Measurements from ENCODE around the gene PDK2.

PDK2 gene

DNA sequence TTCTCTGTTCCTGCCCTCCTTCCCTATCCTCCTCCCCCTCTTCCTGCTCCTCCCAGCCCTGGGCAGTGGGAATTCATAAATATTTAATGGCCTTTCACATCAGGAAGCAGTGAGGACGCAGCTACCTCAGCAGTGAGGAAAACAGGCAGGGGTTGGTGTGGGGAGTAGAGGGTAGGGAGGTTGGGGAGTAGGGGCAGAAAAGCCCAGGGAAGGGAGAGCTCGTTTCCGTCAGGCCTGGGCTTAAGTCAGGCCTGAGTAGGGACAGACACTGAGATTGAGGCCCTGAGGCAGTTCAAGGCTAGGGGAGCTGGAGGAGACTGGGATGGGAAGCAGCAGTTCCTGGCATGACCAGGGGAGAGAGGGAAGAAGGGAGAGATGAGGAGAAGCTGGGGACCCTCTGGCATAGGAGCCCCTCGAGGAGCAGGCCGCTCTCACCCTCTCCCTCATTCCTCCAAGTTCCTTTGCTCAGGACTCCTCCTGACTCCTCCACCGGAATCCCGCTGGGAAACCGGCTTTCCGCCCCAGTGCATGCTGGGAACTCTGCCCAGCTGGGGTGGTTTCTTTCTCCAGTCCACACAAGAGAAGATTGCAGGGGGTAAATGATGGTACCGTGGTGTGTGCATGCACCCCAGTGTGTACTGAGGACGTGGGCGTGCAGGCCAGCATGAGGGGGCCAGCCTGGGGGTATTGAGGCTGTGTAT, 28.6 kb downstream of the PDK2 start:
- H3K9me3 ChIP-seq (ENCODE audit: insufficient read depth, low read length, severe bottlenecking), result no peaks in the 10 kb centered on the region
- no peak overlapping the region for H3K4me2 ChIP-seq (ENCODE audit: insufficient read depth, low read length)
- no peak overlapping the region for H3K4me3 ChIP-seq (ENCODE audit: low read depth in 1 of 2, low read length in 2 of 2)
- no peaks in the 10 kb centered on the region for H3K79me2 ChIP-seq (ENCODE audit: insufficient read depth, low read length)
- no peaks in the 10 kb centered on the region for H3K4me1 ChIP-seq (ENCODE audit: insufficient read depth, low read length)
- no peaks in the 10 kb centered on the region for H3K36me3 ChIP-seq (ENCODE audit: insufficient read depth, low read length)
- TF ChIP-seq CTCF (IDR thresholded peaks at IDR 0.05; ENCODE audit: borderline replicate concordance, extremely low read depth, low read length, poor library complexity, severe bottlenecking) (no peak), EZH2 (IDR thresholded peaks at IDR 0.05; ENCODE audit: borderline replicate concordance, low read depth, low read length, severe bottlenecking) (no peak)
- 0 out of 2 replicates have a peak, but pooled peaks cover 2% of the 10 kb centered on the region for H4K20me1 ChIP-seq (ENCODE audit: insufficient read depth, low read length)
- ATAC-seq (ENCODE audit: insufficient read depth, low read depth) (no peak), DNase-seq (no peak)
- H2AFZ ChIP-seq (ENCODE audit: low read depth, low read length), result no peak overlapping the region
- H3K27ac ChIP-seq (ENCODE audit: low read length), result no peak overlapping the region
- peaks cover 43% of the 10 kb centered on the region for H3K27me3 ChIP-seq (ENCODE audit: insufficient read depth, low read length, poor library complexity)
- no peak overlapping the region for H3K9ac ChIP-seq (ENCODE audit: low read depth, low read length)

- Histone ChIP-seq H3K4me3 (ENCODE audit: low read depth in 1 of 2, low read length in 2 of 2) (no peak overlapping the region), H3K9ac (ENCODE audit: low read depth, low read length) (no peak overlapping the region), H3K79me2 (ENCODE audit: insufficient read depth, low read length) (no peaks in the 10 kb centered on the region), H3K36me3 (ENCODE audit: insufficient read depth, low read length) (no peaks in the 10 kb centered on the region), H3K4me2 (ENCODE audit: insufficient read depth, low read length) (no peak overlapping the region), H3K4me1 (ENCODE audit: insufficient read depth, low read length) (no peaks in the 10 kb centered on the region), H3K27ac (ENCODE audit: low read length) (no peak overlapping the region), H3K27me3 (ENCODE audit: insufficient read depth, low read length, poor library complexity) (peaks cover 32% of the 10 kb centered on the region), H2AFZ (ENCODE audit: low read depth, low read length) (no peak overlapping the region), H3K9me3 (ENCODE audit: insufficient read depth, low read length, severe bottlenecking) (no peaks in the 10 kb centered on the region), H4K20me1 (ENCODE audit: insufficient read depth, low read length) (0 out of 2 replicates have a peak, but pooled peaks cover 2% of the 10 kb centered on the region)
- TF ChIP-seq EZH2 (IDR thresholded peaks at IDR 0.05; ENCODE audit: borderline replicate concordance, low read depth, low read length, severe bottlenecking) (no peak), CTCF (IDR thresholded peaks at IDR 0.05; ENCODE audit: borderline replicate concordance, extremely low read depth, low read length, poor library complexity, severe bottlenecking) (no peak)
- DNase-seq (no peak), ATAC-seq (ENCODE audit: insufficient read depth, low read depth) (no peak)
Measured at GRCh38 chr17:50125420-50125997, 30.4 kb downstream of the PDK2 start.

- H3K27ac ChIP-seq (ENCODE audit: low read length), result no peak overlapping the region
Measured at GRCh38 chr17:50127697-50128361, 32.7 kb downstream of the PDK2 start.

More at GRCh38 chr17:50127697-50128361, 32.7 kb downstream of the PDK2 start:
- DNase-seq (no peak), ATAC-seq (ENCODE audit: insufficient read depth, low read depth) (no peak)
- TF ChIP-seq EZH2 (IDR thresholded peaks at IDR 0.05; ENCODE audit: borderline replicate concordance, low read depth, low read length, severe bottlenecking) (no peak), CTCF (IDR thresholded peaks at IDR 0.05; ENCODE audit: borderline replicate concordance, extremely low read depth, low read length, poor library complexity, severe bottlenecking) (no peak)
- Histone ChIP-seq H2AFZ (ENCODE audit: low read depth, low read length) (no peak overlapping the region), H3K36me3 (ENCODE audit: insufficient read depth, low read length) (no peaks in the 10 kb centered on the region), H3K4me1 (ENCODE audit: insufficient read depth, low read length) (no peaks in the 10 kb centered on the region), H3K9me3 (ENCODE audit: insufficient read depth, low read length, severe bottlenecking) (no peaks in the 10 kb centered on the region), H4K20me1 (ENCODE audit: insufficient read depth, low read length) (0 out of 2 replicates have a peak, but pooled peaks cover 5% of the 10 kb centered on the region), H3K79me2 (ENCODE audit: insufficient read depth, low read length) (no peaks in the 10 kb centered on the region), H3K27me3 (ENCODE audit: insufficient read depth, low read length, poor library complexity) (peaks cover 21% of the 10 kb centered on the region), H3K9ac (ENCODE audit: low read depth, low read length) (no peak overlapping the region), H3K4me3 (ENCODE audit: low read depth in 1 of 2, low read length in 2 of 2) (no peak overlapping the region), H3K4me2 (ENCODE audit: insufficient read depth, low read length) (no peak overlapping the region)
